Adrenal gland (tissue), 5 donors: ENCODE results near the gene SERPINA9.

Source experiments
- POLR2A ChIP-seq, 2 donors: fragments of 450-650 bp; IDR thresholded peaks; one replicate each; pipeline ENCODE4 v1.6.1; 2017; ENCODE audit warnings: antibody characterized with exemption in 2 of 2, mild to moderate bottlenecking in 2 of 2, moderate library complexity in 1 of 2
- TF ChIP-seq, protein P1 (sequence below), 6 experiments: fragments of 450-650 bp in 4 of 6; fragments of 200-600 bp in 2 of 6; sonication (generic) in 1 of 6; IDR thresholded peaks; 1 replicate in 5 of 6; 2 replicates in 1 of 6; pipeline versions ENCODE4 v1.5.1 to v1.8.0; 2016 to 2021; ENCODE audit warnings: antibody characterized with exemption in 6 of 6, mild to moderate bottlenecking in 2 of 6, moderate library complexity in 1 of 6
- donor health status: DM: no; HTN: no; CAD: no.

DNA sequence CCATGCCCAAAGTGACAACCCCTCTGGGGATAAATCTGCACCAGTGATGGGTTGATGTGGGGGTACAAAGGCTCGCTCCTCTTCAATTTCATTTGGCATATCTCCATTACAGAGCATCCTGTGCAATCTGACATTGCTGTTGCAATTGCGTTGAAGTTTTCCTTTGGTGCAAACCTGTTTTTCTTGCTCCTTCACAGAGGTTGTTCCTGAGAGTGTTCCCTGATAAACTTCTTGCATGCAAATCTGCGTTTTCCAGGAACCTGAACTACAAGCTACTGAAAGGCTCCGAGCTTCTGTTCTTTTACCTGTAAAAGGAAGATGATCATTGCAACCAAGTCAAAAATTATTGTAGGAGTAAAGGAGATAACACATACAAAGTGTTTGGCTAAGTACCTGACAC, 49.5 kb downstream of the SERPINA9 start:
- TF ChIP-seq, protein P1, sequence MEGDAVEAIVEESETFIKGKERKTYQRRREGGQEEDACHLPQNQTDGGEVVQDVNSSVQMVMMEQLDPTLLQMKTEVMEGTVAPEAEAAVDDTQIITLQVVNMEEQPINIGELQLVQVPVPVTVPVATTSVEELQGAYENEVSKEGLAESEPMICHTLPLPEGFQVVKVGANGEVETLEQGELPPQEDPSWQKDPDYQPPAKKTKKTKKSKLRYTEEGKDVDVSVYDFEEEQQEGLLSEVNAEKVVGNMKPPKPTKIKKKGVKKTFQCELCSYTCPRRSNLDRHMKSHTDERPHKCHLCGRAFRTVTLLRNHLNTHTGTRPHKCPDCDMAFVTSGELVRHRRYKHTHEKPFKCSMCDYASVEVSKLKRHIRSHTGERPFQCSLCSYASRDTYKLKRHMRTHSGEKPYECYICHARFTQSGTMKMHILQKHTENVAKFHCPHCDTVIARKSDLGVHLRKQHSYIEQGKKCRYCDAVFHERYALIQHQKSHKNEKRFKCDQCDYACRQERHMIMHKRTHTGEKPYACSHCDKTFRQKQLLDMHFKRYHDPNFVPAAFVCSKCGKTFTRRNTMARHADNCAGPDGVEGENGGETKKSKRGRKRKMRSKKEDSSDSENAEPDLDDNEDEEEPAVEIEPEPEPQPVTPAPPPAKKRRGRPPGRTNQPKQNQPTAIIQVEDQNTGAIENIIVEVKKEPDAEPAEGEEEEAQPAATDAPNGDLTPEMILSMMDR (IDR thresholded peaks at IDR 0.05): no peak
- no peak for TF ChIP-seq POLR2A (IDR thresholded peaks at IDR 0.05)
